Measurements from ENCODE around the gene TENM4.
A peak's percentile ranks its signal among the peaks of the same experiment; 100 is the strongest.

DNA sequence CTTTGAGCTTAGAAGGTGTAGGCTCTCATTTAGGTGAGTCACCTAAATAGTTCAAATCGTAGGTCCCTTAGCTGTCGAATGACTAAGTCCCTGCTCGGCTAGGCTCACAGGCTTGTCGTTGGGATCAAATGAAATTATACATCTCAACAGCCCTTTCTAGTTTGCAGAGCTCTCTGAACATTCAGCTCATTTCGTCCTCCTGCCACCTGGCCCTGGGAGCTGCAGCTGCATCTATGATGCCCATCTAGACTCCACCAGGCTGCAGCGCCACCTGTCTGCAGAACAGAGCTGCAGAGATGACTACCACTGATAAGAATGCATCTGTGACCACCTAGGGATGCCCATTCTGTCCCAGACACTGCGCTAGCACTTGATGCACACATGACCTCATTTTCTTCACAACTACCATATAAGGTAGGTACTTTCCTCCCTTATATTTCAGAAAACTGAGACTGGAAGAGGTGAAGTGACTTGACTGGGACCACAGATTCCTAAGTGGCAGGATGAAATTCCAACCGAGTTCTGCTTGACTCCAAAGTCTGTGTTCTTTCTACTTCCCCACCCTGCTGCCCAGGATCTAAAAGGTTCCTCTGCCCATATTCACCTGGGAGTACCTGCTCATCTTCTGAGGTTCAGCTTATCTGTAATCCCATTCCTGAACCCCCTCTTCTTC lies 725.1 kb downstream of the TENM4 start:
- no peak for TF ChIP-seq MYBL2 (CRISPR knock-in tag; IDR thresholded peaks at IDR 0.05)
- TF ChIP-seq, protein P1, sequence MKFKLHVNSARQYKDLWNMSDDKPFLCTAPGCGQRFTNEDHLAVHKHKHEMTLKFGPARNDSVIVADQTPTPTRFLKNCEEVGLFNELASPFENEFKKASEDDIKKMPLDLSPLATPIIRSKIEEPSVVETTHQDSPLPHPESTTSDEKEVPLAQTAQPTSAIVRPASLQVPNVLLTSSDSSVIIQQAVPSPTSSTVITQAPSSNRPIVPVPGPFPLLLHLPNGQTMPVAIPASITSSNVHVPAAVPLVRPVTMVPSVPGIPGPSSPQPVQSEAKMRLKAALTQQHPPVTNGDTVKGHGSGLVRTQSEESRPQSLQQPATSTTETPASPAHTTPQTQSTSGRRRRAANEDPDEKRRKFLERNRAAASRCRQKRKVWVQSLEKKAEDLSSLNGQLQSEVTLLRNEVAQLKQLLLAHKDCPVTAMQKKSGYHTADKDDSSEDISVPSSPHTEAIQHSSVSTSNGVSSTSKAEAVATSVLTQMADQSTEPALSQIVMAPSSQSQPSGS (CRISPR knock-in tag; IDR thresholded peaks at IDR 0.05; ENCODE audit: borderline replicate concordance, low read depth) = no peak
- TF ChIP-seq, protein P2, sequence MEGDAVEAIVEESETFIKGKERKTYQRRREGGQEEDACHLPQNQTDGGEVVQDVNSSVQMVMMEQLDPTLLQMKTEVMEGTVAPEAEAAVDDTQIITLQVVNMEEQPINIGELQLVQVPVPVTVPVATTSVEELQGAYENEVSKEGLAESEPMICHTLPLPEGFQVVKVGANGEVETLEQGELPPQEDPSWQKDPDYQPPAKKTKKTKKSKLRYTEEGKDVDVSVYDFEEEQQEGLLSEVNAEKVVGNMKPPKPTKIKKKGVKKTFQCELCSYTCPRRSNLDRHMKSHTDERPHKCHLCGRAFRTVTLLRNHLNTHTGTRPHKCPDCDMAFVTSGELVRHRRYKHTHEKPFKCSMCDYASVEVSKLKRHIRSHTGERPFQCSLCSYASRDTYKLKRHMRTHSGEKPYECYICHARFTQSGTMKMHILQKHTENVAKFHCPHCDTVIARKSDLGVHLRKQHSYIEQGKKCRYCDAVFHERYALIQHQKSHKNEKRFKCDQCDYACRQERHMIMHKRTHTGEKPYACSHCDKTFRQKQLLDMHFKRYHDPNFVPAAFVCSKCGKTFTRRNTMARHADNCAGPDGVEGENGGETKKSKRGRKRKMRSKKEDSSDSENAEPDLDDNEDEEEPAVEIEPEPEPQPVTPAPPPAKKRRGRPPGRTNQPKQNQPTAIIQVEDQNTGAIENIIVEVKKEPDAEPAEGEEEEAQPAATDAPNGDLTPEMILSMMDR (IDR thresholded peaks at IDR 0.05) = peak; percentile 73
- TF ChIP-seq, protein P3, sequence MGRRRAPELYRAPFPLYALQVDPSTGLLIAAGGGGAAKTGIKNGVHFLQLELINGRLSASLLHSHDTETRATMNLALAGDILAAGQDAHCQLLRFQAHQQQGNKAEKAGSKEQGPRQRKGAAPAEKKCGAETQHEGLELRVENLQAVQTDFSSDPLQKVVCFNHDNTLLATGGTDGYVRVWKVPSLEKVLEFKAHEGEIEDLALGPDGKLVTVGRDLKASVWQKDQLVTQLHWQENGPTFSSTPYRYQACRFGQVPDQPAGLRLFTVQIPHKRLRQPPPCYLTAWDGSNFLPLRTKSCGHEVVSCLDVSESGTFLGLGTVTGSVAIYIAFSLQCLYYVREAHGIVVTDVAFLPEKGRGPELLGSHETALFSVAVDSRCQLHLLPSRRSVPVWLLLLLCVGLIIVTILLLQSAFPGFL (CRISPR knock-in tag; IDR thresholded peaks at IDR 0.05; ENCODE audit: borderline replicate concordance) = no peak
- no peak for TF ChIP-seq TCF7 (CRISPR knock-in tag; IDR thresholded peaks at IDR 0.05; ENCODE audit: low read depth)
- TF ChIP-seq, protein P4, sequence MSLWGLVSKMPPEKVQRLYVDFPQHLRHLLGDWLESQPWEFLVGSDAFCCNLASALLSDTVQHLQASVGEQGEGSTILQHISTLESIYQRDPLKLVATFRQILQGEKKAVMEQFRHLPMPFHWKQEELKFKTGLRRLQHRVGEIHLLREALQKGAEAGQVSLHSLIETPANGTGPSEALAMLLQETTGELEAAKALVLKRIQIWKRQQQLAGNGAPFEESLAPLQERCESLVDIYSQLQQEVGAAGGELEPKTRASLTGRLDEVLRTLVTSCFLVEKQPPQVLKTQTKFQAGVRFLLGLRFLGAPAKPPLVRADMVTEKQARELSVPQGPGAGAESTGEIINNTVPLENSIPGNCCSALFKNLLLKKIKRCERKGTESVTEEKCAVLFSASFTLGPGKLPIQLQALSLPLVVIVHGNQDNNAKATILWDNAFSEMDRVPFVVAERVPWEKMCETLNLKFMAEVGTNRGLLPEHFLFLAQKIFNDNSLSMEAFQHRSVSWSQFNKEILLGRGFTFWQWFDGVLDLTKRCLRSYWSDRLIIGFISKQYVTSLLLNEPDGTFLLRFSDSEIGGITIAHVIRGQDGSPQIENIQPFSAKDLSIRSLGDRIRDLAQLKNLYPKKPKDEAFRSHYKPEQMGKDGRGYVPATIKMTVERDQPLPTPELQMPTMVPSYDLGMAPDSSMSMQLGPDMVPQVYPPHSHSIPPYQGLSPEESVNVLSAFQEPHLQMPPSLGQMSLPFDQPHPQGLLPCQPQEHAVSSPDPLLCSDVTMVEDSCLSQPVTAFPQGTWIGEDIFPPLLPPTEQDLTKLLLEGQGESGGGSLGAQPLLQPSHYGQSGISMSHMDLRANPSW (CRISPR knock-in tag; conservative IDR thresholded peaks at IDR 0.05; ENCODE audit: low read depth) = no peak
- TF ChIP-seq ZNF138 (CRISPR knock-in tag; conservative IDR thresholded peaks at IDR 0.05) = no peak
- no peak for TF ChIP-seq SP1 (CRISPR knock-in tag; conservative IDR thresholded peaks at IDR 0.05)

Data from WTC11 (cell line).